ENCODE results near the gene CDH5.

CDH5 gene

GRCh38 chr16:66354034-66354909, 12.2 kb upstream of the CDH5 start:
- no peak for DNase-seq

- DNase-seq, result no peak
Measured at GRCh38 chr16:66355526-66355925, 11.0 kb upstream of the CDH5 start.

- DNase-seq, result no peak
Measured at GRCh38 chr16:66357523-66357928, 9.0 kb upstream of the CDH5 start.

GRCh38 chr16:66358231-66358630, 8.3 kb upstream of the CDH5 start:
- DNase-seq, result no peak

- no peak for DNase-seq
Measured at GRCh38 chr16:66359012-66359411, 7.5 kb upstream of the CDH5 start.

GRCh38 chr16:66359811-66360608, 6.5 kb upstream of the CDH5 start:
- no peak for DNase-seq

- DNase-seq, result no peak
Measured at GRCh38 chr16:66360624-66361324, 5.7 kb upstream of the CDH5 start.

GRCh38 chr16:66361604-66362135, 4.8 kb upstream of the CDH5 start:
- no peak for DNase-seq

GRCh38 chr16:66363211-66363777, 3.2 kb upstream of the CDH5 start:
- DNase-seq, result no peak

- no peak for DNase-seq
Measured at GRCh38 chr16:66364117-66364958, 2.2 kb upstream of the CDH5 start.

- no peak for DNase-seq
Measured at GRCh38 chr16:66364959-66365306, 1.6 kb upstream of the CDH5 start.

GRCh38 chr16:66365651-66366050, 840 bp upstream of the CDH5 start:
- DNase-seq, result no peak

GRCh38 chr16:66367968-66368891, 1.7 kb downstream of the CDH5 start:
- no peak for DNase-seq

- no peak for DNase-seq
Measured at GRCh38 chr16:66369055-66369592, 2.6 kb downstream of the CDH5 start.

- DNase-seq, result no peak
Measured at GRCh38 chr16:66370786-66371684, 4.5 kb downstream of the CDH5 start.

GRCh38 chr16:66372078-66372897, 5.8 kb downstream of the CDH5 start:
- DNase-seq, result no peak

GRCh38 chr16:66372898-66373155, 6.3 kb downstream of the CDH5 start:
- DNase-seq, result no peak

GRCh38 chr16:66373667-66374066, 7.2 kb downstream of the CDH5 start:
- DNase-seq, result no peak

GRCh38 chr16:66374176-66374575, 7.7 kb downstream of the CDH5 start:
- DNase-seq, result no peak
